Measurements from ENCODE around the gene PACRG. TPM values are rescaled to one million over a fixed set of nuclear protein-coding genes. Genes with fewer than 3 reads are reported as not detected.

Gene PACRG
- polyA plus RNA-seq, 1 donor from 2014 or later, result 16.6 TPM

DNA sequence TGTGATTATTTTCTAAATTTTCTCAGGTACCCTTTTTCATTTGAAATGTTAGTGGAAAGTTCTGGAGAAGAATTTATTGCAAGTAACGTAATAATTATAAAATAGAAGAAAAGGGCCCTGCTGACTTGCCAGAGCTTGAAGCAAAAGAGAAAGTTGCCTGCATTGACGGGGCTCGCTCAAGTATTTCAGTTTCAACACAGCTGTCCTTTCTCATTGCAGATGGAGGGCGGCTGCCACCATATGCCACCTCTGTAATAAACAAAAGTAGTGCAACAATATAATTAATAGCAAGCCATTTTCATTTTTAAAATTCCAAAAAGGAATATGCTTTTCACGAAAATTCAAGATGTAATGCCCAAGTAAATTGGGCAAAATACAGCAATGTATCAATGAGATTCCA lies 246.2 kb downstream of the PACRG start:
- no peaks in the 10 kb centered on the region for H3F3A ChIP-seq (ENCODE audit: insufficient read depth, low read length, poor library complexity, severe bottlenecking)
- no peak overlapping the region for H3K27ac ChIP-seq (ENCODE audit: low read length)
- no peaks in the 10 kb centered on the region for H3K79me2 ChIP-seq (replicated peaks; ENCODE audit: insufficient read depth, low read length)
- no peak overlapping the region for H2AFZ ChIP-seq (ENCODE audit: low read depth, low read length)
- no peak for TF ChIP-seq CTCF (IDR thresholded peaks at IDR 0.05; ENCODE audit: poor library complexity, severe bottlenecking)
- no peak for TF ChIP-seq TAF1 (IDR thresholded peaks at IDR 0.05; ENCODE audit: low read depth)
- TF ChIP-seq RAD21 (conservative IDR thresholded peaks at IDR 0.05), result no peak
- TF ChIP-seq SMC3 (conservative IDR thresholded peaks at IDR 0.05; ENCODE audit: poor library complexity), result no peak
- TF ChIP-seq POLR2AphosphoS5 (IDR thresholded peaks at IDR 0.05), result no peak
- TF ChIP-seq, protein P1, sequence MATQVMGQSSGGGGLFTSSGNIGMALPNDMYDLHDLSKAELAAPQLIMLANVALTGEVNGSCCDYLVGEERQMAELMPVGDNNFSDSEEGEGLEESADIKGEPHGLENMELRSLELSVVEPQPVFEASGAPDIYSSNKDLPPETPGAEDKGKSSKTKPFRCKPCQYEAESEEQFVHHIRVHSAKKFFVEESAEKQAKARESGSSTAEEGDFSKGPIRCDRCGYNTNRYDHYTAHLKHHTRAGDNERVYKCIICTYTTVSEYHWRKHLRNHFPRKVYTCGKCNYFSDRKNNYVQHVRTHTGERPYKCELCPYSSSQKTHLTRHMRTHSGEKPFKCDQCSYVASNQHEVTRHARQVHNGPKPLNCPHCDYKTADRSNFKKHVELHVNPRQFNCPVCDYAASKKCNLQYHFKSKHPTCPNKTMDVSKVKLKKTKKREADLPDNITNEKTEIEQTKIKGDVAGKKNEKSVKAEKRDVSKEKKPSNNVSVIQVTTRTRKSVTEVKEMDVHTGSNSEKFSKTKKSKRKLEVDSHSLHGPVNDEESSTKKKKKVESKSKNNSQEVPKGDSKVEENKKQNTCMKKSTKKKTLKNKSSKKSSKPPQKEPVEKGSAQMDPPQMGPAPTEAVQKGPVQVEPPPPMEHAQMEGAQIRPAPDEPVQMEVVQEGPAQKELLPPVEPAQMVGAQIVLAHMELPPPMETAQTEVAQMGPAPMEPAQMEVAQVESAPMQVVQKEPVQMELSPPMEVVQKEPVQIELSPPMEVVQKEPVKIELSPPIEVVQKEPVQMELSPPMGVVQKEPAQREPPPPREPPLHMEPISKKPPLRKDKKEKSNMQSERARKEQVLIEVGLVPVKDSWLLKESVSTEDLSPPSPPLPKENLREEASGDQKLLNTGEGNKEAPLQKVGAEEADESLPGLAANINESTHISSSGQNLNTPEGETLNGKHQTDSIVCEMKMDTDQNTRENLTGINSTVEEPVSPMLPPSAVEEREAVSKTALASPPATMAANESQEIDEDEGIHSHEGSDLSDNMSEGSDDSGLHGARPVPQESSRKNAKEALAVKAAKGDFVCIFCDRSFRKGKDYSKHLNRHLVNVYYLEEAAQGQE (IDR thresholded peaks at IDR 0.05; ENCODE audit: borderline replicate concordance), result no peak
- no peak for TF ChIP-seq EZH2 (IDR thresholded peaks at IDR 0.05; ENCODE audit: borderline replicate concordance, insufficient read depth, low read length, poor library complexity, severe bottlenecking)
- TF ChIP-seq EP300 (conservative IDR thresholded peaks at IDR 0.05; ENCODE audit: poor library complexity, severe bottlenecking), result no peak
- TF ChIP-seq MXI1 (conservative IDR thresholded peaks at IDR 0.05; ENCODE audit: poor library complexity, severe bottlenecking), result no peak
- H3K9me3 ChIP-seq (ENCODE audit: low read length), result no peaks in the 10 kb centered on the region
- no peaks in the 10 kb centered on the region for H3K27me3 ChIP-seq (ENCODE audit: insufficient read depth, low read depth, low read length)
- H3K36me3 ChIP-seq (ENCODE audit: insufficient read depth, low read length), result no peaks in the 10 kb centered on the region
- H3K4me3 ChIP-seq (ENCODE audit: low read length), result no peak overlapping the region
- no peaks in the 10 kb centered on the region for H3K9me2 ChIP-seq (ENCODE audit: insufficient read depth, low read length)
- H3K4me2 ChIP-seq (ENCODE audit: low read length), result no peak overlapping the region
- H4K20me1 ChIP-seq (ENCODE audit: insufficient read depth), result no peaks in the 10 kb centered on the region
- H3K9ac ChIP-seq (ENCODE audit: low read length), result no peak overlapping the region

- H4K20me1 ChIP-seq (ENCODE audit: insufficient read depth), result no peaks in the 10 kb centered on the region
- no peaks in the 10 kb centered on the region for H3K9me2 ChIP-seq (ENCODE audit: insufficient read depth, low read length)
- no peaks in the 10 kb centered on the region for H3K9me3 ChIP-seq (ENCODE audit: low read length)
- H3K4me3 ChIP-seq (ENCODE audit: low read length), result no peak overlapping the region
- TF ChIP-seq POLR2AphosphoS5 (IDR thresholded peaks at IDR 0.05), result no peak
- no peak for TF ChIP-seq RAD21 (conservative IDR thresholded peaks at IDR 0.05)
- no peak for TF ChIP-seq EP300 (conservative IDR thresholded peaks at IDR 0.05; ENCODE audit: poor library complexity, severe bottlenecking)
- no peak for TF ChIP-seq CTCF (IDR thresholded peaks at IDR 0.05; ENCODE audit: poor library complexity, severe bottlenecking)
- TF ChIP-seq TAF1 (IDR thresholded peaks at IDR 0.05; ENCODE audit: low read depth), result no peak
- TF ChIP-seq, protein P1 (IDR thresholded peaks at IDR 0.05; ENCODE audit: borderline replicate concordance), result no peak
- no peak for TF ChIP-seq MXI1 (conservative IDR thresholded peaks at IDR 0.05; ENCODE audit: poor library complexity, severe bottlenecking)
- no peak for TF ChIP-seq EZH2 (IDR thresholded peaks at IDR 0.05; ENCODE audit: borderline replicate concordance, insufficient read depth, low read length, poor library complexity, severe bottlenecking)
- TF ChIP-seq SMC3 (conservative IDR thresholded peaks at IDR 0.05; ENCODE audit: poor library complexity), result no peak
- no peaks in the 10 kb centered on the region for H3K27me3 ChIP-seq (ENCODE audit: insufficient read depth, low read depth, low read length)
- H3K27ac ChIP-seq (ENCODE audit: low read length), result no peak overlapping the region
- H3K4me2 ChIP-seq (ENCODE audit: low read length), result no peak overlapping the region
- no peak overlapping the region for H2AFZ ChIP-seq (ENCODE audit: low read depth, low read length)
- H3K9ac ChIP-seq (ENCODE audit: low read length), result no peak overlapping the region
- no peaks in the 10 kb centered on the region for H3K79me2 ChIP-seq (replicated peaks; ENCODE audit: insufficient read depth, low read length)
- no peaks in the 10 kb centered on the region for H3F3A ChIP-seq (ENCODE audit: insufficient read depth, low read length, poor library complexity, severe bottlenecking)
- H3K36me3 ChIP-seq (ENCODE audit: insufficient read depth, low read length), result no peaks in the 10 kb centered on the region
Measured at GRCh38 chr6:162974685-162975084, 246.9 kb downstream of the PACRG start.

Data from neural cell (in vitro differentiated cells).